Endothelial cell (in vitro differentiated cells): ENCODE measurements around the gene AKIRIN2. TPM values are rescaled to one million over a fixed set of nuclear protein-coding genes. Genes with fewer than 3 reads are reported as not detected.

Experiments
- DNase-seq: peaks from one replicate; pipeline ENCODE4 v3.0.0; 2021; ENCODE audit warnings: low spot score
- H3K27ac Mint-ChIP-seq: one replicate; pipeline ENCODE4 v1.8.0; 2021; ENCODE audit warnings: mixed read lengths, inconsistent platforms; ENCODE audit not compliant: unreplicated experiment
- H3K27me3 Mint-ChIP-seq: one replicate; pipeline ENCODE4 v1.8.0; 2021; ENCODE audit warnings: mild to moderate bottlenecking, moderate library complexity, mixed read lengths, inconsistent platforms; ENCODE audit not compliant: unreplicated experiment
- H3K36me3 Mint-ChIP-seq: one replicate; pipeline ENCODE4 v1.8.0; 2021; ENCODE audit warnings: mild to moderate bottlenecking, low read depth, mixed read lengths, inconsistent platforms; ENCODE audit not compliant: unreplicated experiment
- H3K4me1 Mint-ChIP-seq: one replicate; pipeline ENCODE4 v1.8.0; 2021; ENCODE audit warnings: mild to moderate bottlenecking, mixed read lengths, inconsistent platforms; ENCODE audit not compliant: unreplicated experiment
- H3K4me3 Mint-ChIP-seq: one replicate; pipeline ENCODE4 v1.8.0; 2021; ENCODE audit warnings: mild to moderate bottlenecking, mixed read lengths, inconsistent platforms; ENCODE audit not compliant: unreplicated experiment
- H3K9me3 Mint-ChIP-seq: one replicate; pipeline ENCODE4 v1.8.0; 2021; ENCODE audit warnings: mixed read lengths, inconsistent platforms; ENCODE audit not compliant: unreplicated experiment
- total RNA-seq: library from RNA; stranded (reverse); fragmentation: NEBNext Ultra II Directional; extraction: Animal tissue kit (Norgen Biotek cat#: 25700); gene quantifications from one replicate; pipeline ENCODE4 v1.2.1, GENCODE V29; 2021; ENCODE audit not compliant: unreplicated experiment
- TF ChIP-seq, protein P1 (sequence below): fragments of 200-600 bp; sonication (generic); IDR thresholded peaks from one replicate; pipeline ENCODE4 v1.5.0; 2021; ENCODE audit warnings: antibody characterized with exemption; ENCODE audit not compliant: unreplicated experiment

Gene AKIRIN2
- total RNA-seq, 1 donor from 2014 or later, result 59.3 TPM

DNA sequence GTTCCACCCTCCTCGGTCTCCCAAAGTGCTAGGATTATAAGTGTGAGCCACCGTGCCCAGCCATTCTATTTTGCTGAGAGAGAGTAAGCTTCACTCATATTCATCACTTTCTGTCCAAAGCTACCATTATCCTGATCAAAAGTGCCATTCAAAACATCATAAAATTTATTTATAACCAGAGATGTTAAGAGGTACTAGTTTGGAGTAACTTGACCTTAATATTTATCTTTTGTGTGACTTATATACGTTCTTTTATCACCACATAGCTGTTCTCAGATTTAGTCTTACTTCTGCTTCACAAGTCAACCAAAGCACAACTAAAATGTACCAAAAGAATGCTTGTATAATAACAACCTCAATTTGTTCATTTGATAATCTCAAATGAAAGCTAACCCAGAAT is 18.1 kb downstream of the AKIRIN2 start:
- H3K27me3 Mint-ChIP-seq, result peaks cover 4% of the 10 kb centered on the region
- H3K4me1 Mint-ChIP-seq, result no peaks in the 10 kb centered on the region
- no peak for DNase-seq
- no peak overlapping the region for H3K4me3 Mint-ChIP-seq
- H3K27ac Mint-ChIP-seq, result no peak overlapping the region
- TF ChIP-seq, protein P1, sequence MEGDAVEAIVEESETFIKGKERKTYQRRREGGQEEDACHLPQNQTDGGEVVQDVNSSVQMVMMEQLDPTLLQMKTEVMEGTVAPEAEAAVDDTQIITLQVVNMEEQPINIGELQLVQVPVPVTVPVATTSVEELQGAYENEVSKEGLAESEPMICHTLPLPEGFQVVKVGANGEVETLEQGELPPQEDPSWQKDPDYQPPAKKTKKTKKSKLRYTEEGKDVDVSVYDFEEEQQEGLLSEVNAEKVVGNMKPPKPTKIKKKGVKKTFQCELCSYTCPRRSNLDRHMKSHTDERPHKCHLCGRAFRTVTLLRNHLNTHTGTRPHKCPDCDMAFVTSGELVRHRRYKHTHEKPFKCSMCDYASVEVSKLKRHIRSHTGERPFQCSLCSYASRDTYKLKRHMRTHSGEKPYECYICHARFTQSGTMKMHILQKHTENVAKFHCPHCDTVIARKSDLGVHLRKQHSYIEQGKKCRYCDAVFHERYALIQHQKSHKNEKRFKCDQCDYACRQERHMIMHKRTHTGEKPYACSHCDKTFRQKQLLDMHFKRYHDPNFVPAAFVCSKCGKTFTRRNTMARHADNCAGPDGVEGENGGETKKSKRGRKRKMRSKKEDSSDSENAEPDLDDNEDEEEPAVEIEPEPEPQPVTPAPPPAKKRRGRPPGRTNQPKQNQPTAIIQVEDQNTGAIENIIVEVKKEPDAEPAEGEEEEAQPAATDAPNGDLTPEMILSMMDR, result no peak
- H3K36me3 Mint-ChIP-seq, result no peaks in the 10 kb centered on the region
- no peaks in the 10 kb centered on the region for H3K9me3 Mint-ChIP-seq

DNA sequence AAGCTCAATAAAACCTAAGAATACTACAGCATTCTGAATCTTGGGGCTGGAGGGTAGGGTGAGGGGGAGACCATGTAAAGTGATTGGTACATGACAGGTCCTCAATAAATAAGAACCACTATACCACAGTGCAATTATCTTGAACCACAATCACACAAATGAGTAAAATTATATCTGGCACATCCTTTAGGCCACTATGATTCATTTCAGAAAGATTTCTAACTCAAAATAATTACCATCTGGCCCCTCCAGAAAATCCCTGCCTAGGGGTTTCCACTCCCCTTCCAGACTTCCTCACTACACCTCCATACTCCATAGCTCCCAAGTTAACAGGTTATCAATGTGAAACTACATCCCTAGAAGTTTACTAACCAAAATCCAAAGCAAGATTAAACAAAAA is 19.7 kb downstream of the AKIRIN2 start:
- Mint-ChIP-seq H3K9me3 (no peaks in the 10 kb centered on the region), H3K4me3 (no peak overlapping the region), H3K4me1 (no peaks in the 10 kb centered on the region), H3K36me3 (no peaks in the 10 kb centered on the region), H3K27ac (no peak overlapping the region), H3K27me3 (peaks cover 4% of the 10 kb centered on the region)
- no peak for DNase-seq
- TF ChIP-seq, protein P1, result no peak

DNA sequence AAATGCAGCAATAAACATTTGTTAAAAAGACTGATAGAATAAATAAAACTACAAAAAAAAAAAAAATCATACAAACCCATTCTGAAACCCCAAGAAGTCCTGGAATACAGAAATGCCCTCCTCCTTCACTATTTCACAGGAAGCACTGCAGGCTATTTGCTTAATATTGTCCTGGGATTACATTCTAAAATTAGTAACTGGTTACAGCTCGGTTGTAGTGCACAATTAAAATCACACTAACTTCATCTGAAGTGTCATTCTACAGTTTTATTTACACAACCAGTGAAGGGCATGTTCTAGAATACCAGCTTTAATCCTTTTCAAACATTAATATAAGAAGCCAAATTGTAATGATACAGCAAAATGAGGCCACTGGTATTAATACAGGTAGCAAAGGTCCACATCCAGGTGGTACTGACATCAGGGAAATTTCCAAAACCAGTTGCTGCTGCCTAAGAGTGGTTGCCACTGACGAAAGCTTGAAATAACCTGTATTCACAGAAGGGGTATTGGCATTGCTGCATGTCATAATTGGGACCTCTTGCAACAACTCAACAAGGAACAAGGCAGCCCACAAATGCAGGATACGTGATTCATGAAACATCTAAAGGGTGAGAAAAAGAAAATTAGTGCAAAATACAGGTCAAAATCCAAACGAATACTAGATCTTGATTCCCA is 26.9 kb downstream of the AKIRIN2 start:
- Mint-ChIP-seq H3K9me3 (no peaks in the 10 kb centered on the region), H3K4me1 (peaks cover 14% of the 10 kb centered on the region), H3K36me3 (peaks cover 4% of the 10 kb centered on the region), H3K27me3 (no peaks in the 10 kb centered on the region), H3K27ac (no peak overlapping the region), H3K4me3 (no peak overlapping the region)
- TF ChIP-seq, protein P1, result no peak
- no peak for DNase-seq

DNA sequence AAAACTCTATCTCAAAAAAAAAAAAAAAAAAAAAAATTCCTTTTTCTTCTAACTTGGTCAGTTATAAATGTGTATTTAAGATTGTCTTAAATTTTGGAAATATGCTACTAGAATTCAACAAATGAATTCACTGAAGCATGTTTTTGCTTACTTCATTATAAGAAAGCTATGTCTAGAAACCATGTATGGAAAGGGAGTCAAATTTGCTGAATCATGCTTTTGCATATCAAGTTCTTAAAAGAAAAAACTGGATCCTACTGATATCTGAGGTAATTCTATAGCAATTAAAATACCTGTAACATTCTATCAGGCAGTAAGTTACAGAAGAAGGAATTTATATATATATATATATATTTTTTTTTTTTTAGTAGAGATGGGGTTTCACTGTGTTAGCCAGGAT is 27.7 kb downstream of the AKIRIN2 start:
- peaks cover 14% of the 10 kb centered on the region for H3K4me1 Mint-ChIP-seq
- H3K36me3 Mint-ChIP-seq, result peaks cover 4% of the 10 kb centered on the region
- H3K27me3 Mint-ChIP-seq, result no peaks in the 10 kb centered on the region
- H3K27ac Mint-ChIP-seq, result peak overlapping the region; percentile 45
- H3K4me3 Mint-ChIP-seq, result no peak overlapping the region
- no peaks in the 10 kb centered on the region for H3K9me3 Mint-ChIP-seq
- TF ChIP-seq, protein P1, result no peak
- DNase-seq, result no peak

DNA sequence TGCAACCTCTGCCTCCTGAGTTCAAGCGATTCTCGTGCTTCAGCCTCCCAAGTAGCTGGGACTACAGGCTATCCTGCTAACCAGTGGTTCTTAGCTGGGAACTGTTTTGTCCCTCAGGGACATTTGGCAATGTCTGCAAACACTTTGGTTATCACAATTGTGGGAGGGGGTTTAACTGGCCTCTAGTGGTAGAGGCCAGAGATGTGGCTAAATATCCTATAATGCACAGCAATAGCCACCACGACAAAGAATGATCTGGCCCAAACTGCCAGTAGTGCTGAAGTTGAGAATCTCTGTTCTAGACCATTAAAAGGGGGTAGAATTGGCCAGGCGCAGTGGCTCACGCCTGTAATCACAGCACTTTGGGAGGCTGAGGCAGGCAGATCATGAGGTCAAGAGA is 28.8 kb downstream of the AKIRIN2 start:
- DNase-seq, result no peak
- TF ChIP-seq, protein P1, result no peak
- H3K4me3 Mint-ChIP-seq, result no peak overlapping the region
- peaks cover 14% of the 10 kb centered on the region for H3K4me1 Mint-ChIP-seq
- no peak overlapping the region for H3K27ac Mint-ChIP-seq
- H3K9me3 Mint-ChIP-seq, result no peaks in the 10 kb centered on the region
- H3K27me3 Mint-ChIP-seq, result no peaks in the 10 kb centered on the region
- H3K36me3 Mint-ChIP-seq, result peaks cover 4% of the 10 kb centered on the region
